Ramos (cell line): ENCODE data around the gene AKR1C3.
"Not testable (repeated sequence)": the region's sequence is repeated elsewhere in the genome, so short reads cannot be mapped to it uniquely, and the experiment has no call there.

ENCODE experiments used
- in situ Hi-C: fragments of 300-500 bp; cut with MboI; formaldehyde crosslinking; loops from one replicate; pipeline ENCODE4 v1.14.3; 2022; ENCODE audit warnings: low sequenced_read_pairs; ENCODE audit not compliant: unreplicated experiment

Gene AKR1C3

DNA sequence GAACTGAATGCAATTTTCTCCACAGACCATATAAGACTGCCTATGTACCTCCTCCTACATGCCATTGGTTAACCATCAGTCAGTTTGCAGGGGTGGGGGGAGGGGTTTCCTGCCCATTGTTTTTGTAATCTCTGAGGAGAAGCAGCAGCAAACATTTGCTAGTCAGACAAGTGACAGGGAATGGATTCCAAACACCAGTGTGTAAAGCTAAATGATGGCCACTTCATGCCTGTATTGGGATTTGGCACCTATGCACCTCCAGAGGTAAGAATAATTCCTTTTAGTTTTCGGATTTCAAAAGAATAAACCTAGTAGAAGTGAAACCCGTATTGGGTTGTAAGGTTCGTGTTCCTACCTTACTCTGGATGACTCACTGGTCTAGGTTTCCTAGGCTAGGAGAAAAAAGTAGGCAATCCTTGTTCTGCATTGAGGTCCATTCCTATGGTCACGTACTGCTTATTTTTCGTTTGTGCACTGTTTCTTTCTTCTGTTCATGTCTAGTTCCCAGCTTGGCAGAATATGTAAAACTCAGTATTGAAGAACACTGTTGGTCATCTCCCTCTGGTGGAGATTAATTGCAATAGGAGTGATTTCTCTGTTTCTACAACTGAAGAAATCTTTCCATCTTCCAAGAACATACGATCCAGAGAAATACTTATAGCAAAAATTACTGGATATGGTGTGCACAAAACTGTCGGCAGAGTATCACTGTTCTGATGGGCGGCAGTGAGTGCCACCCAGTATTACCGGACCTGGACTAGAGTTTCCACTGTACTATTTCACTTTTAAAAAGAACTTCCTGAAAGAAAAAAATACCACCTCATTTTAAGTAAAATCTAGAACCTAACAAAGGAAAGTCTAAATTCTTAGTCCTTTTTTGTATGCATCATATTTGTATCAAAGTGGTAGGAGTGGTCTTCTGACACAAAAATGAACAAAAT, at the start of gene AKR1C3:
TSS of gene AKR1C3 (plus strand) at position 150 of the 941 bp plus-strand sequence. CDS start at position 181, 31 bp downstream.
- in situ Hi-C loops = no loop called here

DNA sequence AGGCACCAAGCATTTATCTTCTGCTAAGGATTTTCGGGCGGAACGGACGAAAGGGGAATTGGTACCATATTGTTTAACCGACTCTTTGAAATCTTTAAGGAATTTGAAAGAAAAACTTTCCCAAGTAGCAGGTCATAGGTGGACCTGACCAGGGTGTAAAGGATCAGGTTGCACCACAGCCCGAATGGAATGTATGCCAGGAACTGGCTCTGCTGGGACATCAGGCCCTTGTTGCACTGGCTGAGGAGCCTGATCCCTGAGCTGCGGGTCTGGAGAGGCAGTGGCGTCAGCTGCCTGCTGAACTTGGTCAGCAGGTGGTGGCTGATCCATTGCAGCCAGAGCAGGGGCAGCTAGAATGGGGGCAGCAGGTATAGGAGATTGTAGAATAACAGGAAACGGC, 49.1 kb upstream of the AKR1C3 start:
- in situ Hi-C loops = no loop called here

DNA sequence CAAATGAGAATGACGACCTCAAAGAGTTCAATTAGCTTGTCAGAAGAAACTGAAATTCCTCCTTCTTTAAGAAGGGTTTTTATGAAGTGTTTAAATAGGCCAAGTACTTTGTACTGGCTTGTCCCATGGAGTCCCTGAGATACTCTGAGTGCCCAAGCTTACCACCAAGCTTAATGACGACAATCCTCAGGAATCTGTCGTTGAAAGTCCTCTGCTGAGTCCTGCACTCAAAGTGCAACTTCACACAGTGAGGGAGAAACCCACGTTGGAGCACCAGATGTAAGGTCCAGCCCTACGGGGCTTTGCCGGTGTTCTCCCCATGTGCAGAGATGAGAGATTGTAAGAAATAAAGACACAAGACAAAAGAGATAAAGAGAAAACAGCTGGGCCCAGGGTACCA, 47.8 kb upstream of the AKR1C3 start:
- in situ Hi-C loops = no loop called here

DNA sequence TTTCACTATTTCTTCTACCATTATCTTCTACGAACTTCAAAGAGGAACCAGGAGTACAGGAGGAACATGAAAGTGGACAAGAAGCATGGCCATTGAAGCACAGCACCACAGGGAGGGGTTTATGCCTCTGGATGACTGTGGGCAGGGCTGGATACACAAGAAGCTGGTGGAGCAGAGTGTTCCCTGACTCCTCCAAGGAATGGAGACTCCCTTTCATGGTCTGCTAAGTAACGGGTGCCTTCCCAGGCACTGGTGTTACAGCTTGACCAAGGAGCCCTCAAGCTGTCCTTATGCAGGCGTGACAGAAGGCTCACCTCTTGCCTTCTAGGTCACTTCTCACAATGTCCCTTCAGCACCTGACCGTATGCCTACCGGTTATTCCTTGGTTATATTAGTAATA, 47.2 kb upstream of the AKR1C3 start:
- in situ Hi-C loops = not testable (repeated sequence)

DNA sequence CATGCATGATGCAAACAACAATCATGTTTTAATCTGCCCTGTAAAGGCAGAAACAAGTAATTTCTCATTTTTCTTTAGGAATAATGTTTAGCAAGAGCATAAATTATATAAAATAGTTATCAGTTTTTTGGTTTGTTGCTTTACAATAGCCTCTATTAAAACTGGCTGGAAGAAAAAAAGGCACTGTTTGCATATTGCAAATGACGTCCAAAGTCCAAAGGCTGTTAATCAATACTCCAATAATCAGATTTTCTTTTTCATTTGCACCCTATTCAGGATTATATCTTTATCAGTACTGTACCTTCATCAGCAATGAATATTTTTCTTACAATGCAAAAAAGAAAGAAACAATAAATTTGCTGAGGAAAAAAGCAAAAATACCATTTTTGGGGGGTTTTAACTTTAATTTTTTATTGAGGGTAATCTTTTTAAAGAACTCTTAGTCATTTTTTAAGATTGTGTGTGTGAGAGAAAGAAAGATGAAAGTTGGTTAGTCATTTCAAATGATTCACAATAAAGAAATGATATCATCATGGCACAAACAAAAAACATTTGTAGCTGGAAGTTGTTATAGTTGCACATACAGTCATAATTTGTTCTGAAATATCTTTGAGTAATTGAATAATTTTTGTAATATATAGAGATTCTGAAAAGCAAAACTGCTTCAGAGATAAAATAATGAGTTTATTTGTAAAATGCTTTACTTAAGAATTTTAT, 46.1 kb upstream of the AKR1C3 start:
- in situ Hi-C loops = no loop called here

DNA sequence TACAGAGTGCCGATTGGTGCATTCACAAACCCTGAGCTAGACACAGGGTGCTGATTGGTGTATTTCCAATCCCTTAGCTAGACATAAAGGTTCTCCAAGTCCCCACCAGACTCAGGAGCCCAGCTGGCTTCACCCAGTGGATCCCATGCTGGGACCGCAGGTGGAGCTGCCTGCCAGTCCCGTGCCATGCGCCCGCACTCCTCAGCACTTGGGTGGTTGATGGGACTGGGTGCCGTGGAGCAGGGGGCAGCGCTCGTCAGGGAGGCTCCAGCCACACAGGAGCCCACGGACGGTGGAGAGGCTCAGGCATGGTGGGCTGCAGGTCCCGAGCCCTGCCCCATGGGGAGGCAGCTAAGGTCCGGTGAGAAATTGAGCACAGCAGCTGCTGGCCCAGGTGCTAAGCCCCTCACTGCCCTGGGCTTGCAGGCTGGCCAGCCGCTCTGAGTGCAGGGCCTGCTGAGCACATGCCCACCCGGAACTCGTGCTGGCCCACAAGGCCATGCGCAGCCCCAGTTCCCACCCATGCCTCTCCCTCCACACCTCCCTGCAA, 41.2 kb upstream of the AKR1C3 start:
- in situ Hi-C loops = not testable (repeated sequence)

DNA sequence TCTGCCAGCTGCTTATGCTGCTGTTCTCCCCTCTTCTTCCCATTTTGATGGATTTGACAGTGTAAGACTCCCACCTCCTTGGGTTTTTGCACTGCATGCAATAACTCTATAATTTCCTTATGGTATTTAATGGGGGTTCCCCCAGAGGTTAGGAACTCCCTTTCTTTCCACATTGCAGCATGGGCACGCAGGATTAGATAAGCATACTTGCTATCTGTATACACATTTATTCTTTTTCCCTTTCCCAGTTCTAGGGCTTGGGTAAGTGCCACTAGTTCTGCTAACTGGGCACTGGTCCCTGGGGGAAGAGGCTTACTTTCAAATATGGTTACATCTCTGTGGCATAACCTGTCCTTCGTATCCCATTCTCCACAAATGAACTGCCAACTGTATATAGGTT, 39.4 kb upstream of the AKR1C3 start:
- in situ Hi-C loops = not testable (repeated sequence)

DNA sequence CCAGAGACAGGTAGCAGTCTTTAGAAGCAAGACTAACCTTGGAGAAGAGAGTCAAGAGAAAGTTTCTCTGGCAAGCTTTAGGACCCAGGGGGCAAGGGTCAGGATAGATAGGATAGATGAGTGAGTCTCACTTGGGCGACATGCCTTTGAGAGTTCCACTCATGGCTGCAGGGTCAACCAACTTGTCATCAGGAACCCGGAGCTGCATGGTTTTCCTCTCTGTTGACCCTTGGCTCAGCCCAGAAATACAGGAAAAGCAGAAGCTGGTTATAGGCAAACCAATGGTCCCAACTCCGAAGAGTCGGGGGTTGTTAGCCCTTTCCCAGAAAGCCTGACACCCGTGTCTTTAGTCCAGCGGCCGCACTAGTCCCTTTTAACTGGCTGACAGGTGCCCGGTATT, 34.9 kb upstream of the AKR1C3 start:
- in situ Hi-C loops = not testable (repeated sequence)

DNA sequence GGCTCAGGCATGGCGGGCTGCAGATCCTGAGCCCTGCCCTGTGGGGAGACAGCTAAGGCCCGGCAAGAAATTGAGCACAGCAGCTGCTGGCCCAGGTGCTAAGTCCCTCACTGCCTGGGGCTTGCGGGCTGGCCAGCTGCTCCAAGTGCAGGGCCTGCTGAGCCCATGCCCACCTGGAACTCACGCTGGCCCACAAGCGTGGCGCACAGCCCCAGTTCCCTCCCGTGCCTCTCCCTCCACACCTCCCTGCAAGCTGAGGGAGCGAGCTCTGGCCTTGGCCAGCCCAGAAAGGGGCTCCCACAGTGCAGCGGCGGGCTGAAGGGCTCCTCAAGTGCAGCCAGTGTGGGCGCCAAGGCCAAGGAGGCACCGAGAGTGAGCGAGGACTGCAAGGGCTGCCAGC, 33.4 kb upstream of the AKR1C3 start:
- in situ Hi-C loops = not testable (repeated sequence)

DNA sequence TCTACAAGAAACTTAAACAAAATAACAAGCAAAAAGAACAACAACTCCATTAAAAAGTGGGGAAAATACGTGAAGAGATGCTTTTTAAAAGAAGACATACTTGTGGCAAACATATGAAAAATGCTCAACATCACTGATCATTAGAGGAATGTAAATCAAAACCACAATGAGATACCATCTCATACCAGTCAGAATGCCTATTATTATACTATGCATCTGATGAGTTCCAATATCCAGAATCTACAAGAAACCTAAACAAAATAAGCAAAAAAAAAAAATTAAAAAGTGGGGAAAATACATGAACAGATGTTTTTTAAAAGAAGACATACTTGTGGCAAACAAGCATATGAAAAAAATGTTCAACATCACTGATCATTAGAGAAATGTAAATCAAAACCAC, 29.6 kb upstream of the AKR1C3 start:
- in situ Hi-C loops = no loop called here

DNA sequence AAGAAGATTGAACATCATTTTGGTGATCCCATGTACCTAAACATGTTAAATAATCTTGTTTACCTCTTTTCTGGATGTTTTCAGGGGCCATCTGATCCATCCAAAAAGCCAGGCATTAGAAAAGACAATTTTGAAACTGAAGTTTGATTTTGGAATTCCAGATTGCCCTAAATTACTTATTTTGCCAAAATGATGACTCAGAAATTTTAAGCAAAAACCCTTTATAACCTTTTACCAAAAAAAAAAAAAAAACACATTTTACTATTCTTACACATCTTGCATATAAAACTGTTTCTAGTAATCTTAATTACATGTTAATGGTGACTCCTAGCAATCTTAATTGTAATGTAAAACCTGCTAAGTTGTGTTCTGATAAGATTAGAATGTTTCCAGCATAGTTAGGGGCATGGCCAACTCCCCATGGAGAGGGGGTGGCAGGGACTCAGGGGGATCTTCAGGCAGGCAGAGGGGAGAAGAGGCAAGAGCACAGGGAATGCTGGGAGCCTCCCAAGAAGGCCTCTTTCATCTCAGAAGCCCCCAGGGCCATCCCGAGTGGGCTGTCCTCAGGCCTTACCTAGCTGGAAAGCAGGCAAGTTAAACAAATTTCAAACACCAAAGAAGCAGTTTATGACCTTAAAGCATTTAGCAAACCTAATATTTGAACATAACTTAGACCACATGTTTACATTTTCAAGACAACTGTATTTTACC, 25.8 kb upstream of the AKR1C3 start:
- in situ Hi-C loops = no loop called here

DNA sequence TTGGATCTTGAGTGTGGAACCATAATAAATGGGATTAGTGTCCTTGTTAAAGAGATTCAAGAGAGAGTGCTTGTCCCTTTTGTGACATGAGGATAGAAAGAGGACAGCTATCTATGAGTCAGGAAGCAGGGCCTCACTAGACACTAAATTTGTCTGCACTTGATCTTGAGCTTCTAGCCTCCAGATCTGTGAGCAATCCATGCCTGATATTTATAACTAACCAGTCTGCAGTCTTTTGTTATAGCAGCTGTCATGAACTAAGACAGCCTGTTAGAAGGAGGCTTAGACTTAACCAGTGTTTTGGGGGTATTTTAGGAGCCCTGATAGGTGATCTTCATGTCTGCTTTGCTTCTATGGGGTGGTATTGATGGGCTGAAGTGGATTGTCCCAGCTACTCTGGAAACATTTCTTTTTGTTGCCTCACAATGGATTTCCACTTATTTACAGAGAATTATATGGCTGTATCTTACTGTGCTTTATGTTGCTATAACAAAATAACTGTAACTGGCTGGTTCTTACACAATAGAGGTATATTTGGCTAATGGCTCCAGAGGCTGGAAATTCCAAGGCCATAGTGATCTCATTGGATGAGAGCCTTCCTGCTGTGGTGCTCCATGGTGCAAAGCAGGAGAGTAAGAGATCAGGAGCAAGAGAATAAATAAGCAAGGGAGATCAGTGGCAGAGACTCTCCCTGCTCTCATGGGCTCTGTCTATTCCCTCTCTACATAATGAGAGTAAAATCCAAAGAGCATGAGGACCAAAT, 23.4 kb upstream of the AKR1C3 start:
- in situ Hi-C loops = no loop called here

DNA sequence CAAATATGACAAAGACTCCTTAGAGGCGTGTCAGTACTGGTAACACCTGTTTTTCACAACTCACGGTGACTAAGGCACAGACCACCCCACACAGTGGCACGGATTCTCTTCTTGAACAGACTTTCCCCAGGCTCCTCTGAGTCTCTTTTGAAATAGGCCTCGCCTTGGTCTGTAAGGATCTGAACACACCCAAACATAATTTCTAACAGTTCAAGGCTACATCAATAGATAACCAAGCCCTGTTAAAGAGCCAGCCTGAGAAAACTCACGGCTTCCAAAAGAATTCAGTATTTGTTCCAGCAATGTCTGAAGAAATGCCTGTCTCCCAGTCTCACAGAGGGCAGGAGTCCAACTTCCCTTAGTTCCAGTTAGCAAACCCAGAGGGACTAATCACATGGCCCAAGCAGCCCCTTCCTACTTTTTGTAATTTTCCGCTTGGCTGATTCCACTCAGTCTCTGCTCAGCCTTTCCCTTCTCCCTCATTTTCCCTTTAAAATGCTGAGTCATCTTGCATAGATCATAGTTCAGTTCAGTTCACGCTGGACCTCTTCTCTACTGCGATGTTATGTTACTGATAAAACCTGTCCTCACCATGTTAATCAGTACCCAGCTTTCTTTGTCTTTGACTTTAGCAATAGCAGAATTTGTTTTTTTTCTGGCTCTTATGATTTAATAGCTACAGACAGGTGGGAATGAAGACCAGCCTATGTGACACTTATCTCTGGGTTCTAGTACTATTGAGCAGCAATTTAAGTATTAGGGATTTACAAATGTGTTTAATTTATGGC, 22.6 kb upstream of the AKR1C3 start:
- in situ Hi-C loops = no loop called here

DNA sequence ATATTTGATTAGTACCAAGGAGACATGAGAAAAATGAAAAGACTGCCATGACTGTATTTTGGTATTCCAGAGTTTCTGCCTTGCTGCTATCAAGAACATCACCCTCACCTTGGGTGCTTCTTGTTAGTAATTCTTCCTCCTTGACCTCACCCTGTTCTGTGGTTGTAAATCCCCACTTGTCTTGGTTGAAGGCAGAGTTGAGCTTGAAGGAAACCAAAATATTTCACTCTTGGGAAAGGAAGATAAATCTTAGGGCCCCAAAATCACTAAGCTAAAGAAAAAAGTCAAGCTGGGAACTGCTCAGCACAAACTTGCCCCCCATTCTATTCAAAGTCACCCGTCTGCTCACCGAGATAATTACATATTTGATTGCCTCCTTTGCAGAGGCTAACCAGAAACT, 20.6 kb upstream of the AKR1C3 start:
- in situ Hi-C loops = no loop called here

DNA sequence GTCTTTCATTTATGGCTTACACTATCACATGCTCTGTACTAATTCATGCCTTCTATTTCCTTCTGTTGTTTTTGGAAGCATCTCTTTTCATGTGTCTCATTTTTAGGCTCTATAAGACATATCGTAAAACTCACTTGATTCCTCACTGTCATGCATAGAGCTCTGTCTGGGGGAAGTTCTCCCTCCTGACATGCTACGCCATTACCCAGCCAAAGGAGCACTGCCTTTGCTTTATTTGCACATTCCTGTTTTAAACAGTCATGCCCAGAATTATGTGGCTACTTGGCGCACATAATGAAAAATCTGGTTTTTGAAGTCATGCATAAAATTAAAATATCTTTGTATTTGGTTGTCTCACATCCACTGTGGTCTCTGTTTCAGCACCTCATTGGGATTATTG, 17.6 kb upstream of the AKR1C3 start:
- in situ Hi-C loops = no loop called here

DNA sequence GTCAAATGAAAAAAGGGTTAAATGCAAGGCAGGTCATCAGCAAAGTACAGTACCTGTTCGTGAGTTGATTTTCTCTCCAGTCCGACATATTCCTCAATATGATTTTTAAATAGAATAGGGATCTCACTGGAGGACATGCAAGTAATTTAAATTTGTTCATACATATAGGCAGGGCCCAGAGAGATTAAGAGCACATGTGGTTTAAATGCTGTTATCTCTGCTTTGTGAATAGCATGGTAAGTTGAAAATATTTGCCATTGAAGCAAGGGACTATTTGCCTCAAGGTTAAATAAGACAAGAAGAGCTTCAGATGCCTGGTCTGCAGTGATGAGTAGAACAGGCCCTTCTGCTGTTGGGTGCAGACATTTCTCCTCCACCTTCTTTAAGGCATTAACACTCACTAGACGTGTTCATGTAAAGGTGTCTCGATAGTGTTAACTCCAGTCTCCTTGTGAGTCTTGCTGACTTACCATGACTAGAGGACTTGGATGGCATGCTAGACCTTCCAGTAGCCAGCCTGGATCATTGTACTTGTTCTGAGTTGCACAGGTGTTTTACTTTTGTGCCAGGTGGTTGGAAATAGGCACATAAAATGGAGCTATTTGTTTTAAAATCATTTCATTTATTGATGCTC, 15.6 kb upstream of the AKR1C3 start:
- in situ Hi-C loops = no loop called here

DNA sequence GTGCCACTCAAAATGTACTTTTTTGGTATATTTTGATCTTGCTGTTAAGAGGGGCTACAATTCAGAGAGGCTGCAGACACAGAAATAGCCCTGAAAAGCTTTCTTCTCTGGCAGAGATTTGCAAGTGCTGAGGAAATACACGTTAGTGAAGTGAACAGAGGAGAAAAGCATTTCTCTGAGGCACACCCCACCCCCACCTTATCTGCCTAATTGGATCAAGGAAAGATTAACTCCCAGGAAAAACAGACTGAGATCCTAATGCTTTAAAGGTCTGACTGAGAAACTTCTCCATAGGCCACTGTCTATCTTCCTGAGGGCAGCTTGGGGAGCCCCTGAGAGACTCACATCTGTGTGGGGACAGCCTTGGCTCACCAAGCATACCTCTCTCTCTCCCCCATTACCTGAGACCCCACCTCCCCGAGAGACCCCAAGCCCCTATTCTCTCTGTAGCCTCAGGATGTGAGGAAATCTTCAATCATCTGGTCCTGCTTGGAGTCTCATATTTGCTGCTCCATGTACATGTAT, 14.8 kb upstream of the AKR1C3 start:
- in situ Hi-C loops = no loop called here

DNA sequence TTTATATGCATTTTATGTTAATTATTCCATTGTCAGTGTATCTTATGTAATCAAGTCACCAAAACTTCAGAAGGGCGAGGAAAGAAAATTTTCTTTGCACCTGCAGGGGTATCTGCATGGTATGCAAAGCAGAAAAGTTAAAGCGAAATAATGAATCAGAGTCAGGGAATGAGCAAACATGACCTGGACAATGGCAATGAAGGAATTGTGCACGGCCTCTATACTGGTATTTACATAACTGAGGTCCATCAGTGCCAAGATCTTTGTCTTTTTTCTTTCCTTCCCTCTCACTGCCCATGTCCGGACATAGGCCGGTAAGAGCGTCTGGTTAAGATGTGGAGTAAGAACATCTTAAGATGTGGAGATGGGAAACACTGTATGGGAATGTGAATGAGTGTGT, 14.4 kb upstream of the AKR1C3 start:
- in situ Hi-C loops = no loop called here
